GM21367 (cell line): ENCODE measurements around the gene ZNF497.
A peak's percentile ranks its signal among the peaks of the same experiment; 100 is the strongest.
"Not testable (repeated sequence)": the region's sequence is repeated elsewhere in the genome, so short reads cannot be mapped to it uniquely, and the experiment has no call there.

ENCODE experiments used
- ATAC-seq: cut with Tn5 transposase; IDR thresholded peaks from one replicate; pipeline ENCODE4 v1.9.1; 2021; ENCODE audit not compliant: unreplicated experiment

The ZNF497 gene

GRCh38 chr19:58349590-58349989 is 13.0 kb downstream of the ZNF497 start:
- no peak for ATAC-seq

GRCh38 chr19:58348080-58348479 is 14.5 kb downstream of the ZNF497 start:
- ATAC-seq: not testable (repeated sequence)

GRCh38 chr19:58346961-58347929 is 15.3 kb downstream of the ZNF497 start:
- peak; percentile 73 for ATAC-seq

GRCh38 chr19:58345558-58345957 is 17.0 kb downstream of the ZNF497 start:
- no peak for ATAC-seq

GRCh38 chr19:58338825-58339558 is 23.6 kb downstream of the ZNF497 start:
- ATAC-seq: no peak

GRCh38 chr19:58338336-58338735 is 24.2 kb downstream of the ZNF497 start:
- ATAC-seq: no peak

GRCh38 chr19:58336820-58337219 is 25.7 kb downstream of the ZNF497 start:
- no peak for ATAC-seq

GRCh38 chr19:58336216-58336615 is 26.3 kb downstream of the ZNF497 start:
- ATAC-seq: no peak

- ATAC-seq: no peak
Observed at GRCh38 chr19:58335630-58336029, 26.9 kb downstream of the ZNF497 start.

GRCh38 chr19:58334691-58335249 is 27.8 kb downstream of the ZNF497 start:
- no peak for ATAC-seq

- ATAC-seq: no peak
Observed at GRCh38 chr19:58332697-58333096, 29.9 kb downstream of the ZNF497 start.

- no peak for ATAC-seq
Observed at GRCh38 chr19:58330458-58330857, 32.1 kb downstream of the ZNF497 start.

GRCh38 chr19:58328999-58329398 is 33.6 kb downstream of the ZNF497 start:
- ATAC-seq: no peak

GRCh38 chr19:58326914-58327726 is 35.4 kb downstream of the ZNF497 start, which contains the start of gene ZSCAN22:
Gene ZSCAN22 (plus strand): TSS chr19:58326994. CDS start chr19:58334803, 7,809 bp downstream.
- ATAC-seq: peak; percentile 80

- no peak for ATAC-seq
Observed at GRCh38 chr19:58326501-58326913, 36.0 kb downstream of the ZNF497 start.

GRCh38 chr19:58325311-58326022 is 37.1 kb downstream of the ZNF497 start:
- ATAC-seq: no peak

GRCh38 chr19:58319241-58319640 is 43.3 kb downstream of the ZNF497 start:
- no peak for ATAC-seq

GRCh38 chr19:58318297-58318696 is 44.3 kb downstream of the ZNF497 start:
- ATAC-seq: no peak

GRCh38 chr19:58317476-58318072 is 45.0 kb downstream of the ZNF497 start:
- ATAC-seq: no peak

GRCh38 chr19:58315580-58315979 is 47.0 kb downstream of the ZNF497 start:
- ATAC-seq: no peak
